Panc1 (cell line): ENCODE data around the gene HRH3. TPM values are rescaled to one million over a fixed set of nuclear protein-coding genes. Genes with fewer than 3 reads are reported as not detected.

Experiments
- ATAC-seq: fragments of 200-7000 bp; cut with Tn5 transposase; 2 replicates; pipeline ENCODE4 v1.9.1; 2020; ENCODE audit warnings: mild to moderate bottlenecking, moderate library complexity
- BruUV-seq: library from RNA; stranded (reverse); fragments of 400-500 nt; replicated peaks from 2 replicates; lab custom pipeline; 2021; lab: Mats Ljungman, UMichigan
- CTCF ChIA-PET: fragments of 300-600 bp; sonication (Branson Sonifier 250); formaldehyde crosslinking; loops from one replicate; lab custom pipeline; 2022; ENCODE audit warnings: antibody characterized with exemption; lab: Charles Lee
- POLR2A ChIA-PET: fragments of 300-600 bp; sonication (Branson Sonifier 250); formaldehyde crosslinking; loops from one replicate; lab custom pipeline; 2022; ENCODE audit warnings: antibody characterized with exemption; lab: Charles Lee
- DNase-seq: peaks from one replicate; pipeline ENCODE4 v3.0.0-alpha.2; 2010; ENCODE audit warnings: low read depth, low spot score
- H3K27ac ChIP-seq: 2 replicates; pipeline ENCODE4 v1.5.1; 2011; ENCODE audit warnings: mild to moderate bottlenecking, low read length, inconsistent platforms
- H3K27me3 ChIP-seq: fragments of 200-500 bp; sonication (Bioruptor generic); 2 replicates; pipeline ENCODE4 v1.6.0; 2014; ENCODE audit warnings: low read length, inconsistent platforms; ENCODE audit not compliant: control insufficient read depth, insufficient read depth
- H3K36me3 ChIP-seq: fragments of 200-500 bp; sonication (Bioruptor generic); 2 replicates; pipeline ENCODE4 v1.5.1; 2014; ENCODE audit warnings: inconsistent platforms, mild to moderate bottlenecking, low read length, moderate library complexity; ENCODE audit not compliant: control insufficient read depth, insufficient read depth
- H3K4me1 ChIP-seq: 2 replicates; pipeline ENCODE4 v1.5.1; 2011; ENCODE audit warnings: inconsistent platforms, mild to moderate bottlenecking, low read length, moderate library complexity; ENCODE audit not compliant: control insufficient read depth, insufficient read depth
- H3K4me3 ChIP-seq, 2 experiments: 2 replicates each; pipeline ENCODE4 v1.5.1; 2011 to 2012; ENCODE audit warnings: low read depth in 2 of 2, low read length in 2 of 2, mild to moderate bottlenecking in 2 of 2, inconsistent platforms in 1 of 2, moderate library complexity in 1 of 2
- H3K9me3 ChIP-seq: fragments of 200-500 bp; sonication (Bioruptor generic); 2 replicates; pipeline ENCODE4 v1.5.1; 2014; ENCODE audit warnings: low read depth, mild to moderate bottlenecking, inconsistent platforms, low read length, moderate library complexity; ENCODE audit not compliant: control insufficient read depth, insufficient read depth
- CTCF ChIP-seq: fragments of 450-650 bp; IDR thresholded peaks from 2 replicates; pipeline ENCODE4 v1.5.1; 2017; ENCODE audit warnings: mild to moderate bottlenecking
- POLR2AphosphoS5 ChIP-seq: IDR thresholded peaks from 2 replicates; pipeline ENCODE4 v1.6.1; 2012; ENCODE audit warnings: mild to moderate bottlenecking, low read depth, low read length, moderate library complexity
- REST ChIP-seq, 2 experiments: IDR thresholded peaks; 2 replicates each; pipeline ENCODE4 v1.6.1; 2011 to 2012; ENCODE audit warnings: low read depth in 2 of 2, control low read depth in 1 of 2, low read length in 1 of 2, mild to moderate bottlenecking in 1 of 2, moderate library complexity in 1 of 2; ENCODE audit not compliant: insufficient read depth in 1 of 2
- SIN3A ChIP-seq: IDR thresholded peaks from 2 replicates; pipeline ENCODE4 v1.6.1; 2012; ENCODE audit warnings: low read depth, mild to moderate bottlenecking, low read length, moderate library complexity, borderline replicate concordance; ENCODE audit not compliant: insufficient read depth
- TCF7L2 ChIP-seq: IDR thresholded peaks from 2 replicates; pipeline ENCODE4 v1.6.1; 2011; ENCODE audit warnings: mild to moderate bottlenecking, low read depth, low read length, inconsistent platforms
- in situ Hi-C: cut with HindIII; loops from 2 replicates; pipeline ENCODE4 v1.10.0; 2016; ENCODE audit warnings: low sequenced_read_pairs, low pct_unique_long_range_greater_than_20kb
- intact Hi-C: fragments of 100-400 bp; cut with micrococcal nuclease; formaldehyde crosslinking; loops from one replicate; pipeline ENCODE4 v1.10.0; 2022; ENCODE audit not compliant: unreplicated experiment
- total RNA-seq: library from RNA; stranded (reverse); gene quantifications from one replicate; pipeline ENCODE4 v1.2.1, GENCODE V29; 2021; ENCODE audit not compliant: unreplicated experiment

Gene HRH3
- total RNA-seq, 1 experiment from 2014 or later = 0.10 TPM

- no TSS peak for BruUV-seq
- ChIA-PET CTCF (no interaction called here), POLR2A (interaction anchor here (0.5 kb wide), 1 partner anchor 12 kb away, joined by 3 read pairs; no protein-coding TSS in a partner anchor)
- no peak overlapping the region for H3K27ac ChIP-seq
- ATAC-seq (no peak), DNase-seq (no peak)
- TF ChIP-seq SIN3A = no peak
- TF ChIP-seq CTCF = no peak
- no peak for TF ChIP-seq TCF7L2
- no peak for TF ChIP-seq POLR2AphosphoS5
- no peak for TF ChIP-seq REST (IDR thresholded peaks at IDR 0.05; ENCODE audit: insufficient read depth in 1 of 2, low read depth in 2 of 2, low read length in 1 of 2)
- no peak overlapping the region for H3K4me3 ChIP-seq
- no peaks in the 10 kb centered on the region for H3K27me3 ChIP-seq
- peaks cover 3% of the 10 kb centered on the region; the same call in 1 of the 2 replicates for H3K36me3 ChIP-seq
- H3K4me1 ChIP-seq = no peaks in the 10 kb centered on the region
- intact Hi-C loops = no loop called here
- in situ Hi-C loops = no loop called here
- no peaks in the 10 kb centered on the region for H3K9me3 ChIP-seq
Observed at GRCh38 chr20:62174870-62175624, 45.0 kb downstream of the HRH3 start.

GRCh38 chr20:62174021-62174804 is 45.9 kb downstream of the HRH3 start:
- ATAC-seq = no peak
- no TSS peak for BruUV-seq
- ChIA-PET CTCF (no interaction called here), POLR2A (no interaction called here)
- TF ChIP-seq CTCF (no peak), TCF7L2 (no peak), SIN3A (no peak), POLR2AphosphoS5 (no peak), REST (IDR thresholded peaks at IDR 0.05; ENCODE audit: insufficient read depth in 1 of 2, low read depth in 2 of 2, low read length in 1 of 2) (no peak)
- Histone ChIP-seq H3K4me1 (no peaks in the 10 kb centered on the region), H3K9me3 (no peaks in the 10 kb centered on the region), H3K36me3 (no peaks in the 10 kb centered on the region), H3K4me3 (no peak overlapping the region), H3K27me3 (no peaks in the 10 kb centered on the region), H3K27ac (no peak overlapping the region)
- in situ Hi-C loops (no loop called here), intact Hi-C loops (no loop called here)
- no peak for DNase-seq
